Prostate gland (tissue), 2 donors: ENCODE data around the gene STRIP1. TPM values are rescaled to one million over a fixed set of nuclear protein-coding genes. Genes with fewer than 3 reads are reported as not detected.

Experiments used
- DNase-seq: peaks from one replicate; pipeline ENCODE4 v3.0.0-alpha.2; 2019; ENCODE audit warnings: low spot score
- H3K27ac ChIP-seq, 2 donors: fragments of 200-600 bp; sonication (generic); 2 replicates each; pipeline ENCODE4 v1.5.1; 2017 to 2019
- H3K27me3 ChIP-seq: fragments of 200-600 bp; sonication (generic); replicated peaks from 2 replicates; pipeline ENCODE4 v1.5.1; 2019; ENCODE audit not compliant: insufficient read depth
- H3K36me3 ChIP-seq, 2 donors: fragments of 200-600 bp; sonication (generic); 1 replicate in 1 of 2; 2 replicates in 1 of 2; pipeline versions ENCODE4 v1.5.1 to v1.8.1; 2017 to 2019
- H3K4me1 ChIP-seq: fragments of 200-600 bp; sonication (generic); replicated peaks from 2 replicates; pipeline ENCODE4 v1.5.1; 2019
- H3K4me3 ChIP-seq, 2 donors: fragments of 200-600 bp; sonication (generic); 2 replicates each; pipeline ENCODE4 v1.5.1; 2017 to 2019
- H3K9me3 ChIP-seq: fragments of 200-600 bp; sonication (generic); 2 replicates; pipeline ENCODE4 v1.5.1; 2017
- POLR2A ChIP-seq: fragments of 450-650 bp; IDR thresholded peaks from one replicate; pipeline ENCODE4 v1.6.1; 2016; ENCODE audit warnings: antibody characterized with exemption, mild to moderate bottlenecking
- POLR2AphosphoS5 ChIP-seq: sonication (generic); formaldehyde crosslinking; IDR thresholded peaks from one replicate; pipeline ENCODE4 v1.6.1; 2017; ENCODE audit warnings: antibody characterized with exemption
- WGBS: methylation state at CpG from one replicate; pipeline ENCODE4 v1.1.5; 2018; 5-methylcytosine and 5-hydroxymethylcytosine counted together
- intact Hi-C: fragments of 100-400 bp; cut with DNase I; formaldehyde crosslinking; loops from one replicate; pipeline ENCODE4 v1.14.2; 2022
- total RNA-seq, 2 donors: library from RNA; depleted of rRNA; stranded (reverse); fragments of >200 nt; gene quantifications; one replicate each; pipeline ENCODE4 v1.1.0, GENCODE V29; 2016
- TF ChIP-seq, protein P1 (sequence below), 4 experiments: fragments of 200-600 bp in 2 of 4; fragments of 450-650 bp in 2 of 4; sonication (generic) in 2 of 4; IDR thresholded peaks; 1 replicate in 3 of 4; 2 replicates in 1 of 4; pipeline ENCODE4 v1.5.1; 2016 to 2019; ENCODE audit warnings: antibody characterized with exemption in 4 of 4, mild to moderate bottlenecking in 2 of 4, moderate library complexity in 2 of 4

The STRIP1 gene
- total RNA-seq, 2 donors from 2014 or later, result 36.8 to 73.2 TPM

DNA sequence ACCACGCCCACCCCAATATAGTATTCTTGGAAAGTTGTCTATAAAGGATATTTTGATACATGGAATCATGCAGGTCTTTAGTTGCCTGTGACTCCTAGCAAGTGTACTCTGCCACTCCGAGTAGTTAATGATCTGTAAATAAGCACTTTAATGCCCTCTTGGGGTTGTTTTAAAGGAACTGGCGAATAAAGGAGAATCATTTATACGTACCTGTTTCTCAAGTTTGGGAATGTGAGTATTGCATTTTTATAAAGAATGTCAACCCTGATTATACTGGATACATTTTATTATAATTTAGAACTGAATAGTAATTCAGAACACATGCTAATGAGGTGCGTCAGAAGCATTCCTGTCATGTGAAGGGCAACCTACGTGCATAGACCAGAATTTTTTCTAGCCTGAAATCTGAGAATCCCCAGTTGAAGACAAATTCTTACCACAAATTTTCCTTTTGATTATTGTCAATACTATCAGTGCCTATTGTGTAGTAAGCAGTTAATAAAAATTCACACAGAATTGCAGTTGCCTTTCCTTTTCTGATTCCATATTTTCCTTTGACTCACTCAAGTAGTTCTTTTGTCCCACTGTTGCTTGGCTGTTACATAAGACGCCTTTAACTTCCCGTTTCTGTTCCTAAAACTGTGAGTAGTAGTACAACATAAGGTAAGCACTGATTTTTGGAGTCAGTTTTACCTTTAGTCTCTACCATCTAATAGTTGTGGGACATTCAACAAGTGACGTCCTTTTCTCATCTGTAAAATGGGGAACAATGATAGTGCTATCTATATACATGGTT, 44.7 kb upstream of the STRIP1 start:
- Histone ChIP-seq H3K4me1 (peaks cover 9% of the 10 kb centered on the region), H3K36me3 (no peaks in the 10 kb centered on the region), H3K4me3 (no peak overlapping the region), H3K9me3 (no peaks in the 10 kb centered on the region), H3K27ac (no peak overlapping the region), H3K27me3 (no peaks in the 10 kb centered on the region)
- intact Hi-C loops, result no loop called here
- TF ChIP-seq, protein P1, sequence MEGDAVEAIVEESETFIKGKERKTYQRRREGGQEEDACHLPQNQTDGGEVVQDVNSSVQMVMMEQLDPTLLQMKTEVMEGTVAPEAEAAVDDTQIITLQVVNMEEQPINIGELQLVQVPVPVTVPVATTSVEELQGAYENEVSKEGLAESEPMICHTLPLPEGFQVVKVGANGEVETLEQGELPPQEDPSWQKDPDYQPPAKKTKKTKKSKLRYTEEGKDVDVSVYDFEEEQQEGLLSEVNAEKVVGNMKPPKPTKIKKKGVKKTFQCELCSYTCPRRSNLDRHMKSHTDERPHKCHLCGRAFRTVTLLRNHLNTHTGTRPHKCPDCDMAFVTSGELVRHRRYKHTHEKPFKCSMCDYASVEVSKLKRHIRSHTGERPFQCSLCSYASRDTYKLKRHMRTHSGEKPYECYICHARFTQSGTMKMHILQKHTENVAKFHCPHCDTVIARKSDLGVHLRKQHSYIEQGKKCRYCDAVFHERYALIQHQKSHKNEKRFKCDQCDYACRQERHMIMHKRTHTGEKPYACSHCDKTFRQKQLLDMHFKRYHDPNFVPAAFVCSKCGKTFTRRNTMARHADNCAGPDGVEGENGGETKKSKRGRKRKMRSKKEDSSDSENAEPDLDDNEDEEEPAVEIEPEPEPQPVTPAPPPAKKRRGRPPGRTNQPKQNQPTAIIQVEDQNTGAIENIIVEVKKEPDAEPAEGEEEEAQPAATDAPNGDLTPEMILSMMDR (IDR thresholded peaks at IDR 0.05), result no peak
- TF ChIP-seq POLR2A, result no peak
- TF ChIP-seq POLR2AphosphoS5, result no peak
- WGBS, result 61% methylated on average over 9 of the region's 9 CpGs
- DNase-seq, result no peak

DNA sequence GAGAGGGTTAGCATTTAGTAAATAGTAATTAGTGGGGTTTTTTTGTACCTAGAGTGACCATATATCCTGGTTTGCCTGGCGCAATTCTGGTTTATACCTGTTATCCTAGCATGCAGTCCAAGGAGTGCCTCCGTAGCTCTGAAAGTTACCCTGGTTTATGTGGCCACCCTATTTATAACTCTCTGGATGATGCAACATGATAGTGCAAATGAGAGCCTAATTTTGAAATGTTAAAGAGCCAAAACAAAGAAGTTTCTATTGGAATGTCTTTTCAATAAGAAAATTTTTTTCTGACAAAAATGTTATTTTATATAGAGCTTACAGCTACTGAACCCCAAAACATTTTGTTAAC, 44.1 kb upstream of the STRIP1 start:
- Histone ChIP-seq H3K4me1 (peaks cover 11% of the 10 kb centered on the region), H3K27me3 (no peaks in the 10 kb centered on the region), H3K36me3 (no peaks in the 10 kb centered on the region), H3K9me3 (no peaks in the 10 kb centered on the region), H3K27ac (no peak overlapping the region), H3K4me3 (no peak overlapping the region)
- intact Hi-C loops, result no loop called here
- DNase-seq, result no peak
- 90% methylated on average over 2 of the region's 2 CpGs for WGBS
- TF ChIP-seq POLR2A, result no peak
- TF ChIP-seq POLR2AphosphoS5, result no peak
- TF ChIP-seq, protein P1 (IDR thresholded peaks at IDR 0.05), result no peak

DNA sequence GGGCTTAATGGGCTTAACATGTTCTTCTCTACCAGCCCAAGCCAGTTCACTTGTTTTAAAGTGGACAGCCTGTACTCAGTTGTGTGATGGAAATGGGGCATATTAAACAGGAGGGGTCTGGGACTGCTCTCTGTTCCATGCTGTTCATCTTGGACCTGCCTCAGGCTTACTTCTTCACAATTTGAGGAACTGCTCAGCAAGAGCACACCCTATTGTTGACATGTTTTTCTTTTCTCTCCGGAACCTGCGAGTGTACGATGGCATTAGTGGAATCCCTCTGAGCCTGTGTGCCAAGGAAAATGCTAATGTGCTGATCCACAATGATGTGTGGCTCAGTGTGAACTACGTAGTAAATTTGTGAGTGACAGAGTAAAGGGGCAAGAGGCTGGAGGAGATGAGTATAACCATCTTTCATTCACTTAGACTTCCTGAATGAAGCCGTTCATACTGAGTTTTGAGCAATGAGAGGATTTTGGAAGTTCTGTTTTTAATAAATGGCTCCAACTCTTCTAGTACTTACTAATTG, 43.0 kb upstream of the STRIP1 start:
- 57% methylated on average over 5 of the region's 5 CpGs for WGBS
- no peak for TF ChIP-seq POLR2A
- peak; percentile 9 for TF ChIP-seq POLR2AphosphoS5
- no peak overlapping the region for H3K4me3 ChIP-seq
- intact Hi-C loops, result no loop called here
- H3K36me3 ChIP-seq, result no peaks in the 10 kb centered on the region
- no peak for DNase-seq
- H3K9me3 ChIP-seq, result no peaks in the 10 kb centered on the region
- H3K27me3 ChIP-seq, result no peaks in the 10 kb centered on the region
- no peak overlapping the region for H3K27ac ChIP-seq
- H3K4me1 ChIP-seq, result peaks cover 11% of the 10 kb centered on the region

DNA sequence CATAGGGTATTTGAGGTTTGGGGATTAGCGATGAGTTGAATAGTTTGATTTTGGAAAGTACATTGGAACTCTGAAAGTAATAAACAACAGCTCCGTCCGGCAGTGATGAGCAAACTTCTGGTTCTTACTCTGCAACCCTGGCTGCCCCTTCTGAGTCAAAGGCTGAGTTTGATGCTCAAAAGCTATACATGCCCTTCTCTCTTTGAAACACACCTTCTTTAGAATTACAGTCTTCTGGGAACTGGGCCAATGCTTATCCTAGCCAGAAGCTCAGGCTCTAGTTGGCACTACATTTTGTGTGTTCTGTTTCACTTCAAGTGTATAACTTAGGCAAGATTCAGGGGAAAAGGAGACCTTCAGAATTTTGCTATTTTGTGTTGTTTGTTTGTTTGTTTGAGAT, 40.5 kb upstream of the STRIP1 start:
- no peak overlapping the region for H3K27ac ChIP-seq
- H3K4me1 ChIP-seq, result peaks cover 11% of the 10 kb centered on the region
- H3K9me3 ChIP-seq, result no peaks in the 10 kb centered on the region
- 44% methylated on average over 3 of the region's 3 CpGs for WGBS
- TF ChIP-seq, protein P1 (IDR thresholded peaks at IDR 0.05), result no peak
- no peak for TF ChIP-seq POLR2A
- no peak for TF ChIP-seq POLR2AphosphoS5
- intact Hi-C loops, result no loop called here
- DNase-seq, result no peak
- H3K36me3 ChIP-seq, result no peaks in the 10 kb centered on the region
- H3K4me3 ChIP-seq, result no peak overlapping the region
- no peaks in the 10 kb centered on the region for H3K27me3 ChIP-seq

DNA sequence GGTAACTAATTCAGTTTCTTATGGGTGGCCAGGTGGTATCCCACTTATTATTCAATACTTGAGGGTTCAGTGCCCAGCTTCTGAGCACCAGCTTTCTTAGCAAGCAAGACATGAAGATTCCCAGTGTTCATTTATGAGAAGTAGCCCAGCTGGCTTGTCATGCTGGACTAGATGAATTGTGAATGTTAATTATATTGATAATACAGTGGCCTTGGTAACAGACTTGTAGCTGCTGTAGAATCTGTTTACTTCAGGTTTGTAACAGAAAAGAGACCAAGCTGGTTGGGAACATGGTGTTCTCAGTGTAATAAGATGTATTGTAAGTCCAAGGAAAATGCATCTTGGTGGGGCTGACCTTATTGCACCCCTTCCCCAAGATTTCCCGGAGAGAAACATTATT, 39.8 kb upstream of the STRIP1 start:
- Histone ChIP-seq H3K4me1 (peaks cover 11% of the 10 kb centered on the region), H3K9me3 (no peaks in the 10 kb centered on the region), H3K27me3 (no peaks in the 10 kb centered on the region), H3K36me3 (no peaks in the 10 kb centered on the region), H3K27ac (no peak overlapping the region), H3K4me3 (no peak overlapping the region)
- intact Hi-C loops, result no loop called here
- WGBS, result 8% methylated on average over 1 of the region's 1 CpG
- TF ChIP-seq POLR2AphosphoS5 (peak; percentile 8), POLR2A (no peak)
- TF ChIP-seq, protein P1 (IDR thresholded peaks at IDR 0.05), result no peak
- no peak for DNase-seq
